ENCODE data around the gene DCDC2.

DNA sequence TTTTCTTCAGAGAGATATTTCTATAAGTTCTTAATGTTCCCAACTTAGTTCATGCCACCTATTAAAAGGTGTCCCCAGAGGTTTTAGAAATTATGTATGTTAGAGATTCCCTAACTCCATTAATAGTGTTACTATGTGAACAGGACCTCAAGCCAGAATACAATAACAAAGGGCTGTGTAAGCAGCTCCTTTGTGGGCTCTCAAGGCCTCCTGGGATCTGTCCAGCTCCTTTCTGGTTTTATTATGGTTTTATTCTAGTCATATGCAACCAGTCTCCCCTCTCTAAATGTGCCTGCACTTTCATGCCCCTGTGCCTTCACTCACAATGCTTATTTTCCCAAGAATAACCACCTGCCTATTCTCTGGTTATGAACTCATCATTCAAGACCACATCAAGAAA is 209.2 kb downstream of the DCDC2 start:
- TF ChIP-seq, protein P1, sequence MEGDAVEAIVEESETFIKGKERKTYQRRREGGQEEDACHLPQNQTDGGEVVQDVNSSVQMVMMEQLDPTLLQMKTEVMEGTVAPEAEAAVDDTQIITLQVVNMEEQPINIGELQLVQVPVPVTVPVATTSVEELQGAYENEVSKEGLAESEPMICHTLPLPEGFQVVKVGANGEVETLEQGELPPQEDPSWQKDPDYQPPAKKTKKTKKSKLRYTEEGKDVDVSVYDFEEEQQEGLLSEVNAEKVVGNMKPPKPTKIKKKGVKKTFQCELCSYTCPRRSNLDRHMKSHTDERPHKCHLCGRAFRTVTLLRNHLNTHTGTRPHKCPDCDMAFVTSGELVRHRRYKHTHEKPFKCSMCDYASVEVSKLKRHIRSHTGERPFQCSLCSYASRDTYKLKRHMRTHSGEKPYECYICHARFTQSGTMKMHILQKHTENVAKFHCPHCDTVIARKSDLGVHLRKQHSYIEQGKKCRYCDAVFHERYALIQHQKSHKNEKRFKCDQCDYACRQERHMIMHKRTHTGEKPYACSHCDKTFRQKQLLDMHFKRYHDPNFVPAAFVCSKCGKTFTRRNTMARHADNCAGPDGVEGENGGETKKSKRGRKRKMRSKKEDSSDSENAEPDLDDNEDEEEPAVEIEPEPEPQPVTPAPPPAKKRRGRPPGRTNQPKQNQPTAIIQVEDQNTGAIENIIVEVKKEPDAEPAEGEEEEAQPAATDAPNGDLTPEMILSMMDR (conservative IDR thresholded peaks at IDR 0.05; ENCODE audit: low read depth, low read length): no peak
- TF ChIP-seq EZH2 (IDR thresholded peaks at IDR 0.05; ENCODE audit: borderline replicate concordance, low read depth, low read length, poor library complexity, severe bottlenecking): no peak
